Measurements from ENCODE around the gene CACNA2D3.

DNA sequence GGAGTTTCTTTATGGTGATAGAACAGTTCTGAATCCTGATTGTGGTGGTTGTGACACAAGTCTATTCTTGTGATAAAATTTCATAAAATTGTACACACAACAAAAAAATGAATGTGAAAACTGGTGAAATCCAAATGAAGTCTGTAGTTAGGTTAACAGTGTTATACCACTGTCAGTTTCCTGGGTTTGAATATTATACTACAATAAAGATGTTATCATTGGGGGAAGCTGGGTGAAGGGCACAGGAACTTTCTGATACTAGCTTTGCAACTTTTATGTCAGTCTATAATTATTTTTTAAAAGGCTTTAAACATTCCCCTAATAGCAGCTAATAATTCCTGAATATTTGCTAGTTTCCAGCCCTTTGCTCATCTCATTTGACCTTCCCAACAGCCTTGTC, 485.7 kb downstream of the CACNA2D3 start:
- TF ChIP-seq, protein P1, sequence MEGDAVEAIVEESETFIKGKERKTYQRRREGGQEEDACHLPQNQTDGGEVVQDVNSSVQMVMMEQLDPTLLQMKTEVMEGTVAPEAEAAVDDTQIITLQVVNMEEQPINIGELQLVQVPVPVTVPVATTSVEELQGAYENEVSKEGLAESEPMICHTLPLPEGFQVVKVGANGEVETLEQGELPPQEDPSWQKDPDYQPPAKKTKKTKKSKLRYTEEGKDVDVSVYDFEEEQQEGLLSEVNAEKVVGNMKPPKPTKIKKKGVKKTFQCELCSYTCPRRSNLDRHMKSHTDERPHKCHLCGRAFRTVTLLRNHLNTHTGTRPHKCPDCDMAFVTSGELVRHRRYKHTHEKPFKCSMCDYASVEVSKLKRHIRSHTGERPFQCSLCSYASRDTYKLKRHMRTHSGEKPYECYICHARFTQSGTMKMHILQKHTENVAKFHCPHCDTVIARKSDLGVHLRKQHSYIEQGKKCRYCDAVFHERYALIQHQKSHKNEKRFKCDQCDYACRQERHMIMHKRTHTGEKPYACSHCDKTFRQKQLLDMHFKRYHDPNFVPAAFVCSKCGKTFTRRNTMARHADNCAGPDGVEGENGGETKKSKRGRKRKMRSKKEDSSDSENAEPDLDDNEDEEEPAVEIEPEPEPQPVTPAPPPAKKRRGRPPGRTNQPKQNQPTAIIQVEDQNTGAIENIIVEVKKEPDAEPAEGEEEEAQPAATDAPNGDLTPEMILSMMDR (IDR thresholded peaks at IDR 0.05): no peak
- no peak for TF ChIP-seq POLR2A (IDR thresholded peaks at IDR 0.05)

All from upper lobe of left lung (tissue), 4 donors.